NCI-H774 (cell line): ENCODE data around the gene TRIM43B.
A peak's percentile ranks its signal among the peaks of the same experiment; 100 is the strongest.
"Not testable (repeated sequence)": the region's sequence is repeated elsewhere in the genome, so short reads cannot be mapped to it uniquely, and the experiment has no call there.

Source experiments
- DNase-seq: peaks from one replicate; lab custom pipeline; 2025; lab: John Stamatoyannopoulos, UW

The TRIM43B gene

GRCh38 chr2:95484654-95485053 is at the start of gene TRIM43B:
TRIM43B (minus strand) TSS chr2:95484754; CDS start chr2:95482714, 2,040 bp downstream.
- DNase-seq, result not testable (repeated sequence)

- DNase-seq, result no peak
Observed at GRCh38 chr2:95531254-95531771, 46.8 kb upstream of the TRIM43B start.

- DNase-seq, result no peak
Observed at GRCh38 chr2:95530734-95531133, 46.2 kb upstream of the TRIM43B start.

GRCh38 chr2:95526360-95527341 is 42.1 kb upstream of the TRIM43B start:
- DNase-seq, result peak; percentile 65

- peak; percentile 57 for DNase-seq
Observed at GRCh38 chr2:95525294-95526035, 40.9 kb upstream of the TRIM43B start.

- DNase-seq, result no peak
Observed at GRCh38 chr2:95524195-95524594, 39.6 kb upstream of the TRIM43B start.

GRCh38 chr2:95514718-95515117 is 30.2 kb upstream of the TRIM43B start:
- DNase-seq, result no peak

GRCh38 chr2:95514226-95514625 is 29.7 kb upstream of the TRIM43B start:
- DNase-seq, result not testable (repeated sequence)

- no peak for DNase-seq
Observed at GRCh38 chr2:95509408-95509807, 24.9 kb upstream of the TRIM43B start.

GRCh38 chr2:95505222-95505621 is 20.7 kb upstream of the TRIM43B start:
- no peak for DNase-seq

GRCh38 chr2:95500854-95501253 is 16.3 kb upstream of the TRIM43B start:
- no peak for DNase-seq

- not testable (repeated sequence) for DNase-seq
Observed at GRCh38 chr2:95492076-95492475, 7.5 kb upstream of the TRIM43B start.

GRCh38 chr2:95475025-95475424 is 9.5 kb downstream of the TRIM43B start:
- DNase-seq, result not testable (repeated sequence)

GRCh38 chr2:95467984-95468383 is 16.6 kb downstream of the TRIM43B start:
- not testable (repeated sequence) for DNase-seq

- DNase-seq, result not testable (repeated sequence)
Observed at GRCh38 chr2:95466572-95466971, 18.0 kb downstream of the TRIM43B start.

GRCh38 chr2:95463292-95463691 is 21.3 kb downstream of the TRIM43B start:
- DNase-seq, result not testable (repeated sequence)

- DNase-seq, result not testable (repeated sequence)
Observed at GRCh38 chr2:95445317-95445716, 39.2 kb downstream of the TRIM43B start.

- DNase-seq, result not testable (repeated sequence)
Observed at GRCh38 chr2:95442474-95443099, 42.0 kb downstream of the TRIM43B start.

- DNase-seq, result not testable (repeated sequence)
Observed at GRCh38 chr2:95435872-95436209, 48.7 kb downstream of the TRIM43B start.

- DNase-seq, result not testable (repeated sequence)
Observed at GRCh38 chr2:95435162-95435871, 49.2 kb downstream of the TRIM43B start.

- DNase-seq, result not testable (repeated sequence)
Observed at GRCh38 chr2:95434507-95435076, 50.0 kb downstream of the TRIM43B start.
